HTR-8/SVneo (cell line): ENCODE measurements around the gene MC5R.
"Not testable (repeated sequence)": the region's sequence is repeated elsewhere in the genome, so short reads cannot be mapped to it uniquely, and the experiment has no call there.

Experiments
- DNase-seq: peaks from one replicate; pipeline ENCODE4 v3.0.0; 2011; ENCODE audit warnings: low spot score, mixed read lengths; ENCODE audit not compliant: insufficient read length
- FAIRE-seq: peaks from 2 replicates; lab custom pipeline; 2011; peaks lifted over from hg19 to GRCh38; lab: Jason Lieb, UNC

The MC5R gene

GRCh38 chr18:13835202-13835601, 11.3 kb downstream of the MC5R start:
- no peak for DNase-seq
- no peak for FAIRE-seq

GRCh38 chr18:13836559-13836958, 12.6 kb downstream of the MC5R start:
- FAIRE-seq: no peak
- DNase-seq: no peak

DNA sequence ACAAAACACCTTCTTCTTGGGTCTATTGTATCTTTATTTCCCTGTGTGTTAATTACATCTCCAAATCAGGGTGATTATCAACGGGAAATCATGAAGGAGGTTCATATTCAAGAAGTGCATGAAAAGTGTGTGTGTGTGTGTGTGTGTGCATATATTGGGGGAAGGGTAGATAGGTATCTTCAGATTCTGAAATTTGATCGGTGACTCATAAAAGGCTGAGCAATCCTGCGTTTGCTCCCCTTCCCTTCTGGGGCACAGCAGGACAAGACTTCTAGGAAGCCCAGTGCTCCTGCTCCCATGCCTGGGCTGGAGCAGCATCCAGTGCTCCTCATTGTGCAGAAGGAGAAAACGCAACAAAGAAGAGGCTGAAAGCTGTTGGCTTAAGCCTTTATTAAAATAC, 25.8 kb downstream of the MC5R start:
- FAIRE-seq: no peak
- DNase-seq: no peak

DNA sequence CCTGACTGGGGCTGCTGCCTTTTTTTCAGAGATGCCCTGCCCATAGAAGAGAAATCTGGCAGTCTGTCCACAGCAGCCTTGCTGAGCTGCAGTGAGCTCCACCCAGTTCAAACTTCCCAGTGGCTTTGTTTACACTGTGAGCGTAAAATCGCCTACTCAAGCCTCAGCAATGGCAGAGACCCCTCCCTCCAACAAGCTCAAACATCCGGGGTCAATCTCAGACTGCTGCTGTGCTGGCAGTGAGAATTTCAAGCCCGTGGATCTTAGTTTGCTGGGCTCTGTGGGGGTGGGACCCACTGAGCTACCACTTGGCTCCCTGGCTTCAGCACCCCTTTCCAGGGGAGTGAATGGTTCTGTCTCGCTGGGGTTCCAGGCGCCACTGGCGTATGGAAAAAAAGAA, 38.9 kb downstream of the MC5R start:
- DNase-seq, FAIRE-seq: not testable (repeated sequence)

DNA sequence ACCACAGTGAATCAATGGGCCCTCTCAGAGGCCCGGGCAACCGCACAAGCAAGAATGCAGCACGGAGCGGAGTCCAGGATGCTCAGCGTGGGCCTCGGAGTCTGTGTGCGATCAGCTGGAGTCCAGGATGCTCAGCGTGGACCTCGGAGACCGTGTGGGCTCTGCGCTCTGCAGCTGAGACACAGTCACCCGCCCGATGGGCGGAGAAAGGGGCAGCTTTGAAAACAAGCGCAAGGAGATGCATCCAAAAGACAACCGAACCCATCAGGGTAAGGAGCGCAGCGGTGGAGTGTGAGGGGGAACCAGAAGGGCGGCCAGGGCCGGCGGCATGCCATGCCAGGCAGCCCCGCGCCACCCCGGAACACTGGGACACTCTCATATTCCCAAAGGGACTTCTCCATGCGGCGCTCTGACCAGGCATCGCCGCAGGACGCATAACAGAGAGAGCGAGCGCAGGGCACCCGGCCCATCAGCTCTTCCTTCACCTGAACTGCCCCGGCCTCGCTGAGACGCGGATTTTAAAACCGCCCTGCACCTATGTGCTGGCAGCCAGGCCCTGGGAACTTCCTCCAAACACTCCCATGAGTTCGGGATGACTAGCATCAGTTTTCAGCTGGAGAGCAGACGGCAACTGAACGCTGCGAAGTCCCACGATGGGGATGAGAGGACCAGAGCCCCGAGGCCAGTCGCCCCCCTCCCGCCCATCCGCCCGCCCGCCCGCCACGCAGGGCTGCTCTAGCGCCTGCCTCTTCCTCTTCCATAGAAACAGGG, 44.7 kb downstream of the MC5R start:
- DNase-seq: no peak
- no peak for FAIRE-seq

DNA sequence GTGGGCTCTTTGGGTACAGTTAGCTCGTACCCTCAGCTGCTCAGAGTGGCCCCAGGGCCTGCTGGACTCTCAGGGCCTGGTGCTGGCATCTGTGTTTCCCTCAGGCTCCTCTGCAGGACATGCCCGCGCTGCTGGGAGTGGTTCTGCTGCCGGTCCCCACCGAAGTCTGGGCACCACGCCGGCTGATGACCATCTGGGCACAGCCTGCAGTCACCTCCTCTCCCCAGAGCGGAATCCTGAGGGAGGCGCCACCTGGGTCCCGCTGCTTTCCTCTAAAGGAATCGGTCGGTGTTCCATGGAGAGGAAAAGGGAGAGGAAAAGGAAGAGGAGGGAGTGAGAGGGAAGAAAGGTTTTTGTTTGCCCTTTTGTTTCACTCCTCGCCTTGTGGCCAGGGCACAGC, 47.8 kb downstream of the MC5R start:
- DNase-seq: no peak
- no peak for FAIRE-seq

DNA sequence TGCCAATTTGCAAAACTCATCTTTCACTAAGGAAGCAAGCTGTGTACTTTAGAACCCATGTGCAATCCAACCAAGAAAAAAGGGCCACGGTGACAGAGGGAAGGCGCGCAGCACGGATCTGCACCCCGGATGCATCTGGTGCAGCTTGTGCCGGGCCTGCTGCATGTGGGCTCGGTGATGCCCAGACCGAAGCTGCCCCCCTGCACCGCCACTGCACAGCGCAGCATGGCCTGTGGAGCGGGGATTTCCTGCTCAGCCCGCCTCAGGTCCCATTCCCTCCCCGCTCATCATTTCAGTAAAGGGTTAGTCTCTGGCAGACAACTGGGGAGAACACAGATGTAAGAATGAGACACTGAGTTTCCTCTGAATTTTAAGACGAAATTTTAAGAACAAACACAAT, 48.4 kb downstream of the MC5R start:
- FAIRE-seq (no peak), DNase-seq (no peak)

DNA sequence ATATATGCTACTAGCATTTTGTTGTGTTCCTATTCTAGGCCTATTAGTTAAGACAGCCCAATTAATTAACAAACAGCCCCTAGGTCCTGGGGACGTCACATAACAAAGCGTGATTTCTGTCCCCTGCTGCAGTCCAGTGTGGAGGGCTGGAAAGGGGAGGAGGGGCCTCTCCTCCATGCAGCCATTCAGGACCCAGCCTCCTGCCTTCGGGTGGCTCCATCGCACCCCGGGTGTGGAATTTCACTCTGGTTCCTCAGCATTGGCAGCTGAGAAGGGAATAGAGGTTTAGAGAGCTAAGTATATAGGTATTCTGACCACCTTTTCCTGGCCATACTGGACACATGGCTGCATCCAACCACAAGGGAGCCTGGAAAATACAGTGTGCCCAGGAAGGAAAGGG, 49.0 kb downstream of the MC5R start:
- FAIRE-seq: no peak

DNA sequence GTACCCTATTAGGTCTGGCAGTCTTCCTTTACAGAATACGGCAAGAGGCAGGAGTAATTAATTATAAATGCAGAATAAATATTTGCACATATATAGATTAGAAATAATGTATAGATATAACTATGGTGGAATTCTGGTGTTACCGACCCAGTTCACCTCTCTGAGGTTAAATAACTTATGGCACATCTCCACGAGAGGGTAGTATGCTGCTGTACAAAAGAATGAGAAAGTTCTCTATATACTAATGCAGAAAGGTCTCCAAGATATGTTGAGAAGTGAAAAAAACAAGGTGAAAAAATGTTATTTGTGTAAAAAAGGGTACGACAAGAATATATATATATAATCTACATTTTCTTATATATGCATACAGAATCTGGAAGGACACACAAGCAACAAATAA, 50.6 kb downstream of the MC5R start:
- FAIRE-seq: no peak

More for the DNA sequence above, 49.0 kb downstream of the MC5R start:
- no peak for DNase-seq

More for the DNA sequence above, 50.6 kb downstream of the MC5R start:
- DNase-seq: no peak
